ENCODE measurements around the gene FUCA2.

DNA sequence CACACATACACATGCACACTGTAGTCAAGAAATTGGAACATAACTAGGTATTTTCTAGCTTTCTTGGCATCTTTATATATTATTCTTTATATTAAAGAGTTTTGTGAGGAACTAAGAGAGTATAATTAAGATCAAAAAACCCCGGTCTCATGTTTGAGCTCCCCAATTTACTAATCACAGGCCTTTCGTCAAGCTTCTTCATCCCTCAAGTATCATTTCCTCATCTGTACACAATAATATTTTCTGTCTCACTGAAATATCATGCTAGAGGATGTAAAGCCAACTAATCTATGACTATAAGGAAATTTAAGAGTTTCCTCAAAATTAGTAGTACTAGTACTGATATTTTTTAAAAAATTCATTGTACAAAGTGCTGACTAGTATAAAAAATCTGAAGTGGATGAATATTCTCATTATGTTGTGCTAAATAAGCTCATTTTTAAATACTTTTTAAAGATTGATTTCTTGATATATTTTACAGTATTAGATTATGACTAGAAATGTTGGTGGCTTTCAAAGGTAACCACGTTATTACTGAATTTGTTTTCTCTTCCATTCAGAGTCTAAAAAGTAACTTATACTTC, 32.9 kb downstream of the FUCA2 start:
- no peak for TF ChIP-seq POLR2A (IDR thresholded peaks at IDR 0.05)
- TF ChIP-seq, protein P1, sequence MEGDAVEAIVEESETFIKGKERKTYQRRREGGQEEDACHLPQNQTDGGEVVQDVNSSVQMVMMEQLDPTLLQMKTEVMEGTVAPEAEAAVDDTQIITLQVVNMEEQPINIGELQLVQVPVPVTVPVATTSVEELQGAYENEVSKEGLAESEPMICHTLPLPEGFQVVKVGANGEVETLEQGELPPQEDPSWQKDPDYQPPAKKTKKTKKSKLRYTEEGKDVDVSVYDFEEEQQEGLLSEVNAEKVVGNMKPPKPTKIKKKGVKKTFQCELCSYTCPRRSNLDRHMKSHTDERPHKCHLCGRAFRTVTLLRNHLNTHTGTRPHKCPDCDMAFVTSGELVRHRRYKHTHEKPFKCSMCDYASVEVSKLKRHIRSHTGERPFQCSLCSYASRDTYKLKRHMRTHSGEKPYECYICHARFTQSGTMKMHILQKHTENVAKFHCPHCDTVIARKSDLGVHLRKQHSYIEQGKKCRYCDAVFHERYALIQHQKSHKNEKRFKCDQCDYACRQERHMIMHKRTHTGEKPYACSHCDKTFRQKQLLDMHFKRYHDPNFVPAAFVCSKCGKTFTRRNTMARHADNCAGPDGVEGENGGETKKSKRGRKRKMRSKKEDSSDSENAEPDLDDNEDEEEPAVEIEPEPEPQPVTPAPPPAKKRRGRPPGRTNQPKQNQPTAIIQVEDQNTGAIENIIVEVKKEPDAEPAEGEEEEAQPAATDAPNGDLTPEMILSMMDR (IDR thresholded peaks at IDR 0.05): no peak
